ENCODE results near the gene OTC. TPM values are rescaled to one million over a fixed set of nuclear protein-coding genes. Genes with fewer than 3 reads are reported as not detected.

OTC gene
- polyA plus RNA-seq, 1 experiment: not detected

GRCh38 chrX:38437093-38437492 lies 84.7 kb downstream of the OTC start:
- Histone ChIP-seq H3K27me3 (ENCODE audit: control insufficient read depth, insufficient read depth, low read length) (no peaks in the 10 kb centered on the region), H3K4me3 (ENCODE audit: low read depth, low read length) (no peak overlapping the region), H3K36me3 (ENCODE audit: control insufficient read depth, insufficient read depth, low read length) (no peaks in the 10 kb centered on the region)
- DNase-seq (ENCODE audit: low read depth): no peak
- ChIA-PET CTCF (no interaction called here), POLR2A (no interaction called here)
- TF ChIP-seq, protein P1, sequence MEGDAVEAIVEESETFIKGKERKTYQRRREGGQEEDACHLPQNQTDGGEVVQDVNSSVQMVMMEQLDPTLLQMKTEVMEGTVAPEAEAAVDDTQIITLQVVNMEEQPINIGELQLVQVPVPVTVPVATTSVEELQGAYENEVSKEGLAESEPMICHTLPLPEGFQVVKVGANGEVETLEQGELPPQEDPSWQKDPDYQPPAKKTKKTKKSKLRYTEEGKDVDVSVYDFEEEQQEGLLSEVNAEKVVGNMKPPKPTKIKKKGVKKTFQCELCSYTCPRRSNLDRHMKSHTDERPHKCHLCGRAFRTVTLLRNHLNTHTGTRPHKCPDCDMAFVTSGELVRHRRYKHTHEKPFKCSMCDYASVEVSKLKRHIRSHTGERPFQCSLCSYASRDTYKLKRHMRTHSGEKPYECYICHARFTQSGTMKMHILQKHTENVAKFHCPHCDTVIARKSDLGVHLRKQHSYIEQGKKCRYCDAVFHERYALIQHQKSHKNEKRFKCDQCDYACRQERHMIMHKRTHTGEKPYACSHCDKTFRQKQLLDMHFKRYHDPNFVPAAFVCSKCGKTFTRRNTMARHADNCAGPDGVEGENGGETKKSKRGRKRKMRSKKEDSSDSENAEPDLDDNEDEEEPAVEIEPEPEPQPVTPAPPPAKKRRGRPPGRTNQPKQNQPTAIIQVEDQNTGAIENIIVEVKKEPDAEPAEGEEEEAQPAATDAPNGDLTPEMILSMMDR (IDR thresholded peaks at IDR 0.05; ENCODE audit: insufficient read depth, low read depth, low read length): no peak

GRCh38 chrX:38438321-38438720 lies 85.9 kb downstream of the OTC start:
- no peak for DNase-seq (ENCODE audit: low read depth)
- Histone ChIP-seq H3K36me3 (ENCODE audit: control insufficient read depth, insufficient read depth, low read length) (no peaks in the 10 kb centered on the region), H3K27me3 (ENCODE audit: control insufficient read depth, insufficient read depth, low read length) (no peaks in the 10 kb centered on the region), H3K4me3 (ENCODE audit: low read depth, low read length) (no peak overlapping the region)
- ChIA-PET CTCF (no interaction called here), POLR2A (no interaction called here)
- TF ChIP-seq, protein P1 (IDR thresholded peaks at IDR 0.05; ENCODE audit: insufficient read depth, low read depth, low read length): no peak

DNA sequence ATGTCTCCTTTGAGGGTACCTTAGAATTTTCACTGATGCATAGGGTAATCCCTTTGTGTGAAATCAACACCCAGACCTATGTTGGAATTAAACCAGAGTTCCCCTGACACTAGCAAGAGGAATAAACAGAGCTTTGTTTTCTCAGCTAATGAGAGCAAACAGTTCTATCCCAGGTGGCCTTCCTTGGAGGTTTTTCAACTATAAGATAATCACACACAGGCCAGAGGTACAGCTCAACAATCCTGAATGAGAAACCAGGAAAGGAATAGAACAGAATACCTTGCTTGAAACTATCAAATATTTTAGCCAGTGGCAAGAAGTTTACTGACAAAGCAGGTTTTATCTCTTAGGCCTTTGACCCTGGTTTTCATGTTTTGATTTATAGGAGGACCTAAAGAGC lies 100.2 kb downstream of the OTC start:
- no peaks in the 10 kb centered on the region for H3K36me3 ChIP-seq (ENCODE audit: control insufficient read depth, insufficient read depth, low read length)
- no peak overlapping the region for H3K4me3 ChIP-seq (ENCODE audit: low read depth, low read length)
- TF ChIP-seq, protein P1 (IDR thresholded peaks at IDR 0.05; ENCODE audit: insufficient read depth, low read depth, low read length): no peak
- H3K27me3 ChIP-seq (ENCODE audit: control insufficient read depth, insufficient read depth, low read length): no peaks in the 10 kb centered on the region
- POLR2A ChIA-PET: no interaction called here
- DNase-seq (ENCODE audit: low read depth): no peak
- CTCF ChIA-PET: no interaction called here

DNA sequence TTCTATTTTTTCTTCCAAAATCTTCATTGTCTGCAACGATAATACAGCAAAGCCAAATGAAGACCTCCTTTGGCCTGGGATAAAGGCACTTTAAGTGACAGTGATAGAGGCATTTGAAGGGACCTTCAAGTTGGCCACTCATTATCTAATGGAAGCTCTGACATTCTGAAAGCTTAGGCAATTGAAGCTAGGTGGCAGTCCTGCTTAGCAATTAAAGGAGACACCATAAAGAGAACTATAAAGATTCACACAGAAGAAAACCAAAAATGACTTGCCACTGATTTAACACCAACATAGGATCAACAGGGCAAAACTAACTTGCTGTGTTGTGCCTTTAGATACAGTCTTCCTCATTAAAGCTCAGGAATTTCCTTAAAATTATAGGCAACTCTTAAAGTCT lies 105.7 kb downstream of the OTC start:
- POLR2A ChIA-PET: no interaction called here
- no peaks in the 10 kb centered on the region for H3K27me3 ChIP-seq (ENCODE audit: control insufficient read depth, insufficient read depth, low read length)
- TF ChIP-seq, protein P1 (IDR thresholded peaks at IDR 0.05; ENCODE audit: insufficient read depth, low read depth, low read length): no peak
- CTCF ChIA-PET: no interaction called here
- H3K36me3 ChIP-seq (ENCODE audit: control insufficient read depth, insufficient read depth, low read length): no peaks in the 10 kb centered on the region
- DNase-seq (ENCODE audit: low read depth): no peak
- no peak overlapping the region for H3K4me3 ChIP-seq (ENCODE audit: low read depth, low read length)

- TF ChIP-seq, protein P1 (IDR thresholded peaks at IDR 0.05; ENCODE audit: insufficient read depth, low read depth, low read length): no peak
- ChIA-PET POLR2A (no interaction called here), CTCF (no interaction called here)
- Histone ChIP-seq H3K27me3 (ENCODE audit: control insufficient read depth, insufficient read depth, low read length) (no peaks in the 10 kb centered on the region), H3K36me3 (ENCODE audit: control insufficient read depth, insufficient read depth, low read length) (no peaks in the 10 kb centered on the region), H3K4me3 (ENCODE audit: low read depth, low read length) (no peak overlapping the region)
- no peak for DNase-seq (ENCODE audit: low read depth)
These were observed 109.9 kb downstream of the OTC start for GRCh38 chrX:38462257-38462656.

All from BJ (cell line).